Measurements from ENCODE around the gene SDR42E1.
"Not testable (repeated sequence)": the region's sequence is repeated elsewhere in the genome, so short reads cannot be mapped to it uniquely, and the experiment has no call there.

The SDR42E1 gene

GRCh38 chr16:82041542-82041941 is 30.3 kb upstream of the SDR42E1 start:
- in situ Hi-C loops (cut with HindIII; ENCODE audit: low sequenced_read_pairs): loop anchor here (25.0 kb wide), 1 partner anchor 196 kb away; no protein-coding TSS in a partner anchor

GRCh38 chr16:82040296-82040695 is 29.0 kb upstream of the SDR42E1 start:
- in situ Hi-C loops (cut with HindIII; ENCODE audit: low sequenced_read_pairs): loop anchor here (25.0 kb wide), 1 partner anchor 197 kb away; no protein-coding TSS in a partner anchor

- in situ Hi-C loops (cut with HindIII; ENCODE audit: low sequenced_read_pairs): loop anchor here (25.0 kb wide), 1 partner anchor 200 kb away; no protein-coding TSS in a partner anchor
Measured at GRCh38 chr16:82037666-82038065, 26.4 kb upstream of the SDR42E1 start.

- in situ Hi-C loops (cut with HindIII; ENCODE audit: low sequenced_read_pairs): loop anchor here (25.0 kb wide), 1 partner anchor 200 kb away; no protein-coding TSS in a partner anchor
Measured at GRCh38 chr16:82037251-82037650, 26.0 kb upstream of the SDR42E1 start.

- in situ Hi-C loops (cut with HindIII; ENCODE audit: low sequenced_read_pairs): loop anchor here (25.0 kb wide), 1 partner anchor 202 kb away; no protein-coding TSS in a partner anchor
Measured at GRCh38 chr16:82034981-82035612, 23.8 kb upstream of the SDR42E1 start, which contains the start of gene HSD17B2. Gene HSD17B2, plus strand, starts transcription at chr16:82035253. Its CDS starts 172 bp downstream, at chr16:82035425.

- in situ Hi-C loops (cut with HindIII; ENCODE audit: low sequenced_read_pairs): loop anchor here (25.0 kb wide), 1 partner anchor 204 kb away; no protein-coding TSS in a partner anchor
Measured at GRCh38 chr16:82033683-82034300, 22.5 kb upstream of the SDR42E1 start.

- in situ Hi-C loops (cut with HindIII; ENCODE audit: low sequenced_read_pairs): loop anchor here (25.0 kb wide), 1 partner anchor 204 kb away; no protein-coding TSS in a partner anchor
Measured at GRCh38 chr16:82033006-82033405, 21.7 kb upstream of the SDR42E1 start.

GRCh38 chr16:82031116-82032084 is 20.1 kb upstream of the SDR42E1 start:
- in situ Hi-C loops (cut with HindIII; ENCODE audit: low sequenced_read_pairs): loop anchor here (25.0 kb wide), 1 partner anchor 206 kb away; no protein-coding TSS in a partner anchor

- in situ Hi-C loops (cut with HindIII; ENCODE audit: low sequenced_read_pairs): loop anchor here (25.0 kb wide), 1 partner anchor 210 kb away; no protein-coding TSS in a partner anchor
Measured at GRCh38 chr16:82027629-82028064, 16.4 kb upstream of the SDR42E1 start.

GRCh38 chr16:82024883-82025282 is 13.6 kb upstream of the SDR42E1 start:
- in situ Hi-C loops (cut with HindIII; ENCODE audit: low sequenced_read_pairs): loop anchor here (25.0 kb wide), 1 partner anchor 212 kb away; no protein-coding TSS in a partner anchor

GRCh38 chr16:82024316-82024715 is 13.0 kb upstream of the SDR42E1 start:
- in situ Hi-C loops (cut with HindIII; ENCODE audit: low sequenced_read_pairs): no loop called here

GRCh38 chr16:82023206-82023605 is 11.9 kb upstream of the SDR42E1 start:
- in situ Hi-C loops (cut with HindIII; ENCODE audit: low sequenced_read_pairs): no loop called here

- in situ Hi-C loops (cut with HindIII; ENCODE audit: low sequenced_read_pairs): no loop called here
Measured at GRCh38 chr16:82020051-82020450, 8.8 kb upstream of the SDR42E1 start.

- in situ Hi-C loops (cut with HindIII; ENCODE audit: low sequenced_read_pairs): no loop called here
Measured at GRCh38 chr16:82019535-82019934, 8.3 kb upstream of the SDR42E1 start.

GRCh38 chr16:82017911-82018568 is 6.8 kb upstream of the SDR42E1 start:
- in situ Hi-C loops (cut with HindIII; ENCODE audit: low sequenced_read_pairs): no loop called here

- in situ Hi-C loops (cut with HindIII; ENCODE audit: low sequenced_read_pairs): no loop called here
Measured at GRCh38 chr16:82016964-82017363, 5.7 kb upstream of the SDR42E1 start.

- in situ Hi-C loops (cut with HindIII; ENCODE audit: low sequenced_read_pairs): no loop called here
Measured at GRCh38 chr16:82016263-82016662, 5.0 kb upstream of the SDR42E1 start.

GRCh38 chr16:82013139-82013538 is 1.9 kb upstream of the SDR42E1 start:
- in situ Hi-C loops (cut with HindIII; ENCODE audit: low sequenced_read_pairs): no loop called here

GRCh38 chr16:82010649-82011048 is 621 bp downstream of the SDR42E1 start:
- in situ Hi-C loops (cut with HindIII; ENCODE audit: low sequenced_read_pairs): no loop called here

GRCh38 chr16:82009789-82010188 is 1.5 kb downstream of the SDR42E1 start:
- in situ Hi-C loops (cut with HindIII; ENCODE audit: low sequenced_read_pairs): not testable (repeated sequence)

Measured in DLD1 (cell line).